ENCODE data around the gene OR2A7.
"Not testable (repeated sequence)": the region's sequence is repeated elsewhere in the genome, so short reads cannot be mapped to it uniquely, and the experiment has no call there.

Gene OR2A7

GRCh38 chr7:144233039-144233438, 31.6 kb downstream of the OR2A7 start:
- H3K36me3 ChIP-seq (ENCODE audit: insufficient read depth, low read length); H3K4me3 ChIP-seq (ENCODE audit: low read depth, low read length, poor library complexity, severe bottlenecking); H3K9me3 ChIP-seq (ENCODE audit: low read length): not testable (repeated sequence)

GRCh38 chr7:144231027-144231426, 33.6 kb downstream of the OR2A7 start:
- not testable (repeated sequence) for H3F3A ChIP-seq (ENCODE audit: insufficient read depth, low read length); H3K4me2 ChIP-seq (ENCODE audit: low read length); H3K36me3 ChIP-seq (ENCODE audit: insufficient read depth, low read length); H3K9me2 ChIP-seq (ENCODE audit: low read depth, low read length); H3K27me3 ChIP-seq (ENCODE audit: insufficient read depth, low read length); H4K20me1 ChIP-seq (ENCODE audit: insufficient read depth, low read length); H3K4me1 ChIP-seq (ENCODE audit: insufficient read depth, low read length, severe bottlenecking); H3K4me3 ChIP-seq (ENCODE audit: low read depth, low read length, poor library complexity, severe bottlenecking); H3K27ac ChIP-seq (ENCODE audit: low read depth, low read length, poor library complexity, severe bottlenecking); H3K79me2 ChIP-seq (ENCODE audit: insufficient read depth, low read length); H2AFZ ChIP-seq (ENCODE audit: low read length); H3K9me3 ChIP-seq (ENCODE audit: low read length); H3K9ac ChIP-seq (ENCODE audit: low read length)

More at GRCh38 chr7:144233039-144233438, 31.6 kb downstream of the OR2A7 start:
- not testable (repeated sequence) for H3K79me2 ChIP-seq (ENCODE audit: insufficient read depth, low read length); H3K4me2 ChIP-seq (ENCODE audit: low read length); H3K9ac ChIP-seq (ENCODE audit: low read length); H2AFZ ChIP-seq (ENCODE audit: low read length); H3K4me1 ChIP-seq (ENCODE audit: insufficient read depth, low read length, severe bottlenecking); H3F3A ChIP-seq (ENCODE audit: insufficient read depth, low read length); H3K27ac ChIP-seq (ENCODE audit: low read depth, low read length, poor library complexity, severe bottlenecking); H3K27me3 ChIP-seq (ENCODE audit: insufficient read depth, low read length); H3K9me2 ChIP-seq (ENCODE audit: low read depth, low read length); H4K20me1 ChIP-seq (ENCODE audit: insufficient read depth, low read length)

GRCh38 chr7:144228810-144229209, 35.8 kb downstream of the OR2A7 start:
- not testable (repeated sequence) for H3K27ac ChIP-seq (ENCODE audit: low read depth, low read length, poor library complexity, severe bottlenecking); H3K27me3 ChIP-seq (ENCODE audit: insufficient read depth, low read length); H3F3A ChIP-seq (ENCODE audit: insufficient read depth, low read length); H3K4me1 ChIP-seq (ENCODE audit: insufficient read depth, low read length, severe bottlenecking); H3K9me3 ChIP-seq (ENCODE audit: low read length); H3K9ac ChIP-seq (ENCODE audit: low read length); H3K9me2 ChIP-seq (ENCODE audit: low read depth, low read length); H3K36me3 ChIP-seq (ENCODE audit: insufficient read depth, low read length); H3K4me3 ChIP-seq (ENCODE audit: low read depth, low read length, poor library complexity, severe bottlenecking); H2AFZ ChIP-seq (ENCODE audit: low read length); H4K20me1 ChIP-seq (ENCODE audit: insufficient read depth, low read length); H3K4me2 ChIP-seq (ENCODE audit: low read length); H3K79me2 ChIP-seq (ENCODE audit: insufficient read depth, low read length)

- H3F3A ChIP-seq (ENCODE audit: insufficient read depth, low read length); H4K20me1 ChIP-seq (ENCODE audit: insufficient read depth, low read length); H3K36me3 ChIP-seq (ENCODE audit: insufficient read depth, low read length); H2AFZ ChIP-seq (ENCODE audit: low read length); H3K4me3 ChIP-seq (ENCODE audit: low read depth, low read length, poor library complexity, severe bottlenecking); H3K9ac ChIP-seq (ENCODE audit: low read length); H3K4me2 ChIP-seq (ENCODE audit: low read length); H3K79me2 ChIP-seq (ENCODE audit: insufficient read depth, low read length); H3K27ac ChIP-seq (ENCODE audit: low read depth, low read length, poor library complexity, severe bottlenecking); H3K9me2 ChIP-seq (ENCODE audit: low read depth, low read length); H3K9me3 ChIP-seq (ENCODE audit: low read length); H3K4me1 ChIP-seq (ENCODE audit: insufficient read depth, low read length, severe bottlenecking); H3K27me3 ChIP-seq (ENCODE audit: insufficient read depth, low read length): not testable (repeated sequence)
Observed at GRCh38 chr7:144226866-144227265, 37.7 kb downstream of the OR2A7 start.

GRCh38 chr7:144223675-144224074, 40.9 kb downstream of the OR2A7 start:
- H3K27me3 ChIP-seq (ENCODE audit: insufficient read depth, low read length); H3K27ac ChIP-seq (ENCODE audit: low read depth, low read length, poor library complexity, severe bottlenecking); H3K9me3 ChIP-seq (ENCODE audit: low read length); H4K20me1 ChIP-seq (ENCODE audit: insufficient read depth, low read length); H3K4me3 ChIP-seq (ENCODE audit: low read depth, low read length, poor library complexity, severe bottlenecking); H3F3A ChIP-seq (ENCODE audit: insufficient read depth, low read length); H3K9me2 ChIP-seq (ENCODE audit: low read depth, low read length); H3K36me3 ChIP-seq (ENCODE audit: insufficient read depth, low read length); H2AFZ ChIP-seq (ENCODE audit: low read length); H3K4me2 ChIP-seq (ENCODE audit: low read length); H3K9ac ChIP-seq (ENCODE audit: low read length); H3K79me2 ChIP-seq (ENCODE audit: insufficient read depth, low read length); H3K4me1 ChIP-seq (ENCODE audit: insufficient read depth, low read length, severe bottlenecking): not testable (repeated sequence)

GRCh38 chr7:144220531-144220930, 44.1 kb downstream of the OR2A7 start:
- H3K36me3 ChIP-seq (ENCODE audit: insufficient read depth, low read length); H3K79me2 ChIP-seq (ENCODE audit: insufficient read depth, low read length); H2AFZ ChIP-seq (ENCODE audit: low read length); H3K4me3 ChIP-seq (ENCODE audit: low read depth, low read length, poor library complexity, severe bottlenecking); H3K9me2 ChIP-seq (ENCODE audit: low read depth, low read length); H3K27me3 ChIP-seq (ENCODE audit: insufficient read depth, low read length); H3K4me1 ChIP-seq (ENCODE audit: insufficient read depth, low read length, severe bottlenecking); H3K4me2 ChIP-seq (ENCODE audit: low read length); H3K9ac ChIP-seq (ENCODE audit: low read length); H3F3A ChIP-seq (ENCODE audit: insufficient read depth, low read length); H3K27ac ChIP-seq (ENCODE audit: low read depth, low read length, poor library complexity, severe bottlenecking); H4K20me1 ChIP-seq (ENCODE audit: insufficient read depth, low read length); H3K9me3 ChIP-seq (ENCODE audit: low read length): not testable (repeated sequence)

GRCh38 chr7:144219149-144219548, 45.4 kb downstream of the OR2A7 start:
- not testable (repeated sequence) for H3K27me3 ChIP-seq (ENCODE audit: insufficient read depth, low read length); H3K79me2 ChIP-seq (ENCODE audit: insufficient read depth, low read length); H3K27ac ChIP-seq (ENCODE audit: low read depth, low read length, poor library complexity, severe bottlenecking); H3K4me2 ChIP-seq (ENCODE audit: low read length); H3K9me3 ChIP-seq (ENCODE audit: low read length); H3K4me3 ChIP-seq (ENCODE audit: low read depth, low read length, poor library complexity, severe bottlenecking); H3K4me1 ChIP-seq (ENCODE audit: insufficient read depth, low read length, severe bottlenecking); H3K9me2 ChIP-seq (ENCODE audit: low read depth, low read length); H3K9ac ChIP-seq (ENCODE audit: low read length); H3F3A ChIP-seq (ENCODE audit: insufficient read depth, low read length); H2AFZ ChIP-seq (ENCODE audit: low read length); H4K20me1 ChIP-seq (ENCODE audit: insufficient read depth, low read length); H3K36me3 ChIP-seq (ENCODE audit: insufficient read depth, low read length)

GRCh38 chr7:144218581-144218980, 46.0 kb downstream of the OR2A7 start:
- H3K27ac ChIP-seq (ENCODE audit: low read depth, low read length, poor library complexity, severe bottlenecking); H2AFZ ChIP-seq (ENCODE audit: low read length); H3K9me2 ChIP-seq (ENCODE audit: low read depth, low read length); H3K36me3 ChIP-seq (ENCODE audit: insufficient read depth, low read length); H3K9me3 ChIP-seq (ENCODE audit: low read length); H3K79me2 ChIP-seq (ENCODE audit: insufficient read depth, low read length); H3K9ac ChIP-seq (ENCODE audit: low read length); H3K27me3 ChIP-seq (ENCODE audit: insufficient read depth, low read length); H3F3A ChIP-seq (ENCODE audit: insufficient read depth, low read length); H3K4me2 ChIP-seq (ENCODE audit: low read length); H3K4me1 ChIP-seq (ENCODE audit: insufficient read depth, low read length, severe bottlenecking); H4K20me1 ChIP-seq (ENCODE audit: insufficient read depth, low read length); H3K4me3 ChIP-seq (ENCODE audit: low read depth, low read length, poor library complexity, severe bottlenecking): not testable (repeated sequence)
